ENCODE results near the gene KLHDC9.

Gene KLHDC9

DNA sequence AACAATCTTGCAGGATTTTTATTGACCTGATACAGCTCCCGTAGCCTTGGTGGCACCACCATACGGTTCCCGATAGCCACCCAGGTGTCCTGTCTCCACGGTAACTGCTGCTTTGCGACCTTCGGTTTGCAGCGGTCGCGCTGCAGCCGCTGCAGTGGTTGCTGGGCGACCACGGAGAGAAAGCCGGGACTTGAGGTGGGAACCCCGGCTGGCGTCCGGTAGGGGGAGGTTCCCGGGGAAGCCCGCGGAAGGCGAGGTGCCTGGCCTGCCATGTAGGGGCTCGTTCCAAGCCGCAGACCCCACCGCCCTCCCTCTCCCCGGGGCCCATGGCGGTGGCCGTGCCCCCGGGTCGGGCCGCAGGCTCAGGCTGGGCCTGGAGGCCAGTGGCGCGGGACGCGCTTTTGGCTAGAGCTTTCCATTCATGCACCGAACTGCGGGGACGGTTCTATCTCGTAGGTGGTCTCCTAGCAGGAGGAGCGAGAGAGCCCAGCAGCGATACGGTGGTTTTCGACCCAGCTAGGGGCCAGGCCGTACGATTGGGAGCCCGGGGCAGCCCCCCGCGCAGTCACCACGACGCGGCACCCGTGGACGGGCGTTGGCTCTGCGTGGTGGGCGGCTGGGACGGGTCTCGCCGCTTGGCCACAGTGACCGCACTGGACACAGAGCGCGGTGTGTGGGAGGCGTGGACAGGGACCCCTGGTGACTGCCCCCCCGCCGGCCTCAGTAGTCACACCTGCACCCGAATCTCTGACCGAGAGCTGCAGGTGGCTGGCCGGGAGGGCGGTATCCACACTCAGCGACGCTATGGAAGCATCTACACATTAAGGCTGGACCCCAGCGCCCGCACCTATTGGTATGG, at the start of gene KLHDC9:
TSS of gene KLHDC9 (plus strand) at position 152 of the 859 bp plus-strand sequence. CDS start at position 327, 175 bp downstream.
- H3K4me3 ChIP-seq (ENCODE audit: low read depth, low read length), result peak within 1 kb of the TSS; percentile 44
- TF ChIP-seq, protein P1, sequence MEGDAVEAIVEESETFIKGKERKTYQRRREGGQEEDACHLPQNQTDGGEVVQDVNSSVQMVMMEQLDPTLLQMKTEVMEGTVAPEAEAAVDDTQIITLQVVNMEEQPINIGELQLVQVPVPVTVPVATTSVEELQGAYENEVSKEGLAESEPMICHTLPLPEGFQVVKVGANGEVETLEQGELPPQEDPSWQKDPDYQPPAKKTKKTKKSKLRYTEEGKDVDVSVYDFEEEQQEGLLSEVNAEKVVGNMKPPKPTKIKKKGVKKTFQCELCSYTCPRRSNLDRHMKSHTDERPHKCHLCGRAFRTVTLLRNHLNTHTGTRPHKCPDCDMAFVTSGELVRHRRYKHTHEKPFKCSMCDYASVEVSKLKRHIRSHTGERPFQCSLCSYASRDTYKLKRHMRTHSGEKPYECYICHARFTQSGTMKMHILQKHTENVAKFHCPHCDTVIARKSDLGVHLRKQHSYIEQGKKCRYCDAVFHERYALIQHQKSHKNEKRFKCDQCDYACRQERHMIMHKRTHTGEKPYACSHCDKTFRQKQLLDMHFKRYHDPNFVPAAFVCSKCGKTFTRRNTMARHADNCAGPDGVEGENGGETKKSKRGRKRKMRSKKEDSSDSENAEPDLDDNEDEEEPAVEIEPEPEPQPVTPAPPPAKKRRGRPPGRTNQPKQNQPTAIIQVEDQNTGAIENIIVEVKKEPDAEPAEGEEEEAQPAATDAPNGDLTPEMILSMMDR (IDR thresholded peaks at IDR 0.05; ENCODE audit: low read depth, low read length), result peak; percentile 37
- in situ Hi-C loops (cut with HindIII; ENCODE audit: low sequenced_read_pairs), result no loop called here
- DNase-seq (ENCODE audit: low read depth, low spot score), result peak; percentile 84

DNA sequence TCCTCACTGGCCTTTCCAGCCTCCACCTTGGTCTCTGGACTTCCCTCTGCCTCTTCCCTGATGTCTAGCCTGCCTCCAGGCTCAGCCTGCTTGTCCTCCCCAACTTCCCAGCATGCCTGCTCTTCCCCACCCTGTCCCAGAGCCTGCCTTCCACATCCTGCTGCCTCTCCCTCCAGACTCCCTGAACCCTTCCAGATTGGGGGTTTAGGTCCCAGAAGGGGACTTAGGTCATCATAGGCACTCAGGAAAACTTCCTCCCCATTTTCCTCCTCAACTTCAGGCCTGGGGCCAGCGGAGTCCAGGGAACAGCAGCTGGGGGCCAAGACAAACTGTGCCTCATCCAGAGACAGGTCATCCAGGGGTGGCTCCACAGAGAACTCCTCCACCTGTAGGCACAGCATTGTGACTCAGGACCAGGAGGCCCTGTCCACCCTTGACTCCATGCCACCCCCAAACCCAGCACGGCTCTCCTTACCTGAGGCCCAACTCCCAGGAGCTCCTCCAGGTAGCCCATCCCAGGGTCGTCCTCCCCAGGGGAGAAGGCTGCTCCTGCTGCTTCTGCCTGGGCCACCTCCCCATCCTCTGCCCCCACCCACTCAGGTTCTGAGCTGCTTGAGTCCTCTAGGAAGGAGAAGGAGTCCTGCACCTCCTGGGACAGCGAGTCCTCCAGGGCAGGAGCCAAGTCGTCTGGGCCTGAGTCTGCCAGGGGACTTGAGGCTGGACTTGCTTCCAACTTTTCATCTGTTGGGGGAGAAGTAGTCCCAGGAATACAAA, 49.0 kb upstream of the KLHDC9 start:
- in situ Hi-C loops (cut with HindIII; ENCODE audit: low sequenced_read_pairs), result loop anchor here (25.0 kb wide), 1 partner anchor 88 kb away; the partner anchor contains the start of gene DEDD
- TF ChIP-seq, protein P1 (IDR thresholded peaks at IDR 0.05; ENCODE audit: low read depth, low read length), result no peak
- H3K4me3 ChIP-seq (ENCODE audit: low read depth, low read length), result no peak overlapping the region
- DNase-seq (ENCODE audit: low read depth, low spot score), result no peak

- TF ChIP-seq, protein P1 (IDR thresholded peaks at IDR 0.05; ENCODE audit: low read depth, low read length), result no peak
- no peak for DNase-seq (ENCODE audit: low read depth, low spot score)
- in situ Hi-C loops (cut with HindIII; ENCODE audit: low sequenced_read_pairs), result no loop called here
- no peak overlapping the region for H3K4me3 ChIP-seq (ENCODE audit: low read depth, low read length)
Observed at GRCh38 chr1:161051219-161051618, 46.9 kb upstream of the KLHDC9 start.

DNA sequence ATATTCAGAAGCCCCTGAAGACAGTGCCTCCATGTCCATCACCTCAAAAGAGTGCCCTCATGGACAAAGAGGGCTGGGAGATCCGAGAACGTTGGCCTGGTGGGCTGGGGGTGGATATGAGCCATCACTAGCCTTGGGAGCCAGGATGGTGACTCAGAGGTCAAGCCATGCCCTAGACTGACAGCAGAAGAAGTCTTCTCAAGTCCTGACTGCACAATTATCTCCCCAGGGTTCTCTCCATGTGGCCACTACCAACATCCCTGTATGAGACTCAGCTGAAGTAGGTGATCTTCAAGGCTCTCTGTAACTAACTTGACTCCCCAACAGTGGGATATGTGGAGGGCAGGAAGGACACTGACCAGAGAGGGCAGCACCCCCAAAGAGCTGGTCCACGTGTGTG, 45.3 kb upstream of the KLHDC9 start:
- DNase-seq (ENCODE audit: low read depth, low spot score), result no peak
- no peak overlapping the region for H3K4me3 ChIP-seq (ENCODE audit: low read depth, low read length)
- in situ Hi-C loops (cut with HindIII; ENCODE audit: low sequenced_read_pairs), result no loop called here
- TF ChIP-seq, protein P1 (IDR thresholded peaks at IDR 0.05; ENCODE audit: low read depth, low read length), result no peak

GRCh38 chr1:161054232-161054631, 43.9 kb upstream of the KLHDC9 start:
- H3K4me3 ChIP-seq (ENCODE audit: low read depth, low read length), result no peak overlapping the region
- TF ChIP-seq, protein P1 (IDR thresholded peaks at IDR 0.05; ENCODE audit: low read depth, low read length), result no peak
- in situ Hi-C loops (cut with HindIII; ENCODE audit: low sequenced_read_pairs), result no loop called here
- no peak for DNase-seq (ENCODE audit: low read depth, low spot score)

GRCh38 chr1:161054805-161055204, 43.4 kb upstream of the KLHDC9 start:
- no peak for DNase-seq (ENCODE audit: low read depth, low spot score)
- H3K4me3 ChIP-seq (ENCODE audit: low read depth, low read length), result no peak overlapping the region
- in situ Hi-C loops (cut with HindIII; ENCODE audit: low sequenced_read_pairs), result no loop called here
- TF ChIP-seq, protein P1 (IDR thresholded peaks at IDR 0.05; ENCODE audit: low read depth, low read length), result no peak

Data from astrocyte of the spinal cord (primary cell).